Upper lobe of right lung (tissue), 1 donor: ENCODE results near the gene SIAH2. TPM values are rescaled to one million over a fixed set of nuclear protein-coding genes. Genes with fewer than 3 reads are reported as not detected.

Experiments
- ATAC-seq: fragments of 200-7000 bp; cut with Tn5 transposase; one replicate; pipeline ENCODE4 v1.9.1; 2020; ENCODE audit warnings: mild to moderate bottlenecking, moderate library complexity
- DNase-seq: peaks from one replicate; pipeline ENCODE4 v3.0.0-alpha.2; 2020
- H3K27ac ChIP-seq: fragments of 200-600 bp; one replicate; pipeline ENCODE4 v1.8.0; 2022
- H3K27me3 ChIP-seq: fragments of 200-600 bp; one replicate; pipeline ENCODE4 v1.8.0; 2022; ENCODE audit warnings: mild to moderate bottlenecking
- H3K36me3 ChIP-seq: fragments of 200-600 bp; one replicate; pipeline ENCODE4 v1.8.0; 2022
- H3K4me1 ChIP-seq: fragments of 200-600 bp; one replicate; pipeline ENCODE4 v1.8.0; 2022
- H3K4me3 ChIP-seq: fragments of 200-600 bp; one replicate; pipeline ENCODE4 v1.8.0; 2022; ENCODE audit warnings: mild to moderate bottlenecking
- H3K9me3 ChIP-seq: fragments of 200-600 bp; one replicate; pipeline ENCODE4 v1.8.0; 2022
- intact Hi-C: fragments of 100-400 bp; cut with DNase I; formaldehyde crosslinking; loops from one replicate; pipeline ENCODE4 v1.11.0; 2022
- long read RNA-seq: library from polyadenylated mRNA; unstranded; transcript quantifications from one replicate; pipeline ENCODE4 v2.0.0, GENCODE V29; 2021
- total RNA-seq: library from RNA; stranded (reverse); fragmentation: NEBNext Ultra II Directional; extraction: Animal tissue kit (Norgen Biotek cat#: 25700); gene quantifications from one replicate; pipeline ENCODE4 v1.2.1, GENCODE V29; 2021
- TF ChIP-seq, protein P1 (sequence below): fragments of 200-600 bp; IDR thresholded peaks from one replicate; pipeline ENCODE4 v1.8.0; 2022; ENCODE audit warnings: antibody characterized with exemption
- donor health status: DM: no; HTN: yes; CAD: no; lungs with severe emphysema.

SIAH2 gene, protein sequence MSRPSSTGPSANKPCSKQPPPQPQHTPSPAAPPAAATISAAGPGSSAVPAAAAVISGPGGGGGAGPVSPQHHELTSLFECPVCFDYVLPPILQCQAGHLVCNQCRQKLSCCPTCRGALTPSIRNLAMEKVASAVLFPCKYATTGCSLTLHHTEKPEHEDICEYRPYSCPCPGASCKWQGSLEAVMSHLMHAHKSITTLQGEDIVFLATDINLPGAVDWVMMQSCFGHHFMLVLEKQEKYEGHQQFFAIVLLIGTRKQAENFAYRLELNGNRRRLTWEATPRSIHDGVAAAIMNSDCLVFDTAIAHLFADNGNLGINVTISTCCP
- total RNA-seq, result 16.9 TPM
- long read RNA-seq, transcript SIAH2-201 (2 exons, 2,517 nt), result major isoform, 55 of 61 reads
- long read RNA-seq, partial matches to known transcripts, result 3 of 61 reads
- long read RNA-seq, other reads (novel, unspliced or antisense), result 3 of 61 reads

DNA sequence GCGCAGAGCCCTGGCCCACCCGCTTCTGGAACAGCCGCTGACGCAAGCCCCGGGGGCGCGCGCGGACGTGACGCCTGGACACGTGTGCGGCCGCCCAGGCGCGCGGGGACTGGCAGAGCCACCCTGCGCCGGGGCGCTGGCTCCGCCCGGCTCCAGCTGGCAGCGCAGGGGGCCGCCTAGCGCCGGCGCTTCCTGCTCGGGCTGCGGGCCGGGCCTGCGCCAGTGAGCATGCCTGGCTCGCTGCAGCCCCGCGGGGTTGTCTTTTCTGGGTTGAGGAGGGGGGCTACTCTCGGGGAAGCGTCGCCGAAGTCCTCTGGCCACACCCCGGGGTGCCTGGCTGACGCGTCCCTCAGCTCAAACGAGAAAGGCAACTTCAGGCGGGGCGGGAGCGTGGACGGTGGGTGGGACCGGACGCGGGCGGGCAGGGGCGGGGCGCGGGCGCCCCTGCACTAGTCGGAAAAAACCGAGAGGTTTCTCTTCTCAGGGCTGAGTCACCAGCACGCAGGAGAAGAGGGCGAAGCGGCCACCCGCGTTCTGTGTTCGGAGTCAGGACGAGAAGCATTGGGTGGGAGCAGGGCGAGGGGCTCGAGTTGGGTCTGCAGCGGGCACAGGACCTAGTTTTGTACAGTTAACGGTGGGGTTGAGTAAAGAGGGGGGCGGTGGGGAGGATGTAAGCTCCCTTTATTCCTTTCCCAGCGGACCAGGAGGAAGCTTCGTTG is at the start of gene SIAH2:
Gene SIAH2, minus strand, starts transcription at position 48 of the 719 bp plus-strand sequence. CDS start 320 bp downstream, outside the sequence.
- TF ChIP-seq, protein P1, sequence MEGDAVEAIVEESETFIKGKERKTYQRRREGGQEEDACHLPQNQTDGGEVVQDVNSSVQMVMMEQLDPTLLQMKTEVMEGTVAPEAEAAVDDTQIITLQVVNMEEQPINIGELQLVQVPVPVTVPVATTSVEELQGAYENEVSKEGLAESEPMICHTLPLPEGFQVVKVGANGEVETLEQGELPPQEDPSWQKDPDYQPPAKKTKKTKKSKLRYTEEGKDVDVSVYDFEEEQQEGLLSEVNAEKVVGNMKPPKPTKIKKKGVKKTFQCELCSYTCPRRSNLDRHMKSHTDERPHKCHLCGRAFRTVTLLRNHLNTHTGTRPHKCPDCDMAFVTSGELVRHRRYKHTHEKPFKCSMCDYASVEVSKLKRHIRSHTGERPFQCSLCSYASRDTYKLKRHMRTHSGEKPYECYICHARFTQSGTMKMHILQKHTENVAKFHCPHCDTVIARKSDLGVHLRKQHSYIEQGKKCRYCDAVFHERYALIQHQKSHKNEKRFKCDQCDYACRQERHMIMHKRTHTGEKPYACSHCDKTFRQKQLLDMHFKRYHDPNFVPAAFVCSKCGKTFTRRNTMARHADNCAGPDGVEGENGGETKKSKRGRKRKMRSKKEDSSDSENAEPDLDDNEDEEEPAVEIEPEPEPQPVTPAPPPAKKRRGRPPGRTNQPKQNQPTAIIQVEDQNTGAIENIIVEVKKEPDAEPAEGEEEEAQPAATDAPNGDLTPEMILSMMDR, result no peak
- peak within 1 kb of the TSS; percentile 81 for H3K4me3 ChIP-seq
- peaks cover 25% of the 10 kb centered on the region for H3K4me1 ChIP-seq
- intact Hi-C loops, result no loop called here
- no peaks in the 10 kb centered on the region for H3K36me3 ChIP-seq
- peak; percentile 96 for DNase-seq
- ATAC-seq, result peak; percentile 94
- no peaks in the 10 kb centered on the region for H3K9me3 ChIP-seq
- peak within 1 kb of the TSS; percentile 97 for H3K27ac ChIP-seq
- H3K27me3 ChIP-seq, result no peaks in the 10 kb centered on the region

DNA sequence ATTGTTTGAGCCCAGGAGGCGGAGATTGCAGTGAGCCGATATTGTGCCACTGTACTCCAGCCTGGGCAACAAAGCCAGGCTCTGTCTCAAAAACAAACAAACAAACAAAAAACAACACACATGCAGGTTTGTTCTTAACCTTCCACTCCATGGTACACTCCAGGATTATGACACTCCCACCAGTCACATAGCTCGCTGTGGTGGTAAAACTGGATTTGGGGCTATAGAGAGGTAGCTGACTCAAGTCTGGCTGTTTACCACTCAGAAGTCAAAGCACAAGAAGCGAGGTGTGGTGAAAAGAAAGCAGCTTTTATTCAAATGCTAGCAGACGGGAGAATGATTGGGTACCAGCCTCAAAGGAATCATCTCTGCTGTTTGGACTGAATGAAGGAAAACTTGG is 49.0 kb upstream of the SIAH2 start:
- Histone ChIP-seq H3K4me3 (no peak overlapping the region), H3K4me1 (no peaks in the 10 kb centered on the region), H3K9me3 (no peaks in the 10 kb centered on the region), H3K36me3 (no peaks in the 10 kb centered on the region), H3K27ac (no peak overlapping the region), H3K27me3 (no peaks in the 10 kb centered on the region)
- no peak for DNase-seq
- ATAC-seq, result no peak
- TF ChIP-seq, protein P1, result no peak
- intact Hi-C loops, result no loop called here

DNA sequence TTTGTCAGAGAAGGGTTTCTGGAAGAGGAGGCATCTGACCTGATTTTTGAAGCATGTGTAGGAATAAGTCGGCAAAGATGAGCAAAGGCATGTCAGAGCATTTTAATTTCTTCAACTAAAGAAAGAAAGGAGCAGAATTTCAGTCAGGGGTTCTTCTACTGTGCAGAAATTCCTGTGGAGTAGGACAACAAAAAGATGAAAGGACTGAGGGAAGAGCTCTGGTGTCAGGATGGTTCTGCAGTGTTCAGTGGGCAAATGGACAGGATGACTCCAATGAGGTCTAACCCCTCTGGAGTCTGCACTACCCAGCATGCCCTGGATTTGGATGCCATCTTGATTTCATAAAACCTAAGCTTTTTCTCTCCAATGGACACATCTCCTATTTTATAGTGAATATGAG is 47.7 kb upstream of the SIAH2 start:
- intact Hi-C loops, result no loop called here
- Histone ChIP-seq H3K36me3 (no peaks in the 10 kb centered on the region), H3K9me3 (no peaks in the 10 kb centered on the region), H3K27ac (no peak overlapping the region), H3K4me3 (no peak overlapping the region), H3K4me1 (no peaks in the 10 kb centered on the region), H3K27me3 (no peaks in the 10 kb centered on the region)
- TF ChIP-seq, protein P1, result no peak
- ATAC-seq, result no peak
- no peak for DNase-seq

DNA sequence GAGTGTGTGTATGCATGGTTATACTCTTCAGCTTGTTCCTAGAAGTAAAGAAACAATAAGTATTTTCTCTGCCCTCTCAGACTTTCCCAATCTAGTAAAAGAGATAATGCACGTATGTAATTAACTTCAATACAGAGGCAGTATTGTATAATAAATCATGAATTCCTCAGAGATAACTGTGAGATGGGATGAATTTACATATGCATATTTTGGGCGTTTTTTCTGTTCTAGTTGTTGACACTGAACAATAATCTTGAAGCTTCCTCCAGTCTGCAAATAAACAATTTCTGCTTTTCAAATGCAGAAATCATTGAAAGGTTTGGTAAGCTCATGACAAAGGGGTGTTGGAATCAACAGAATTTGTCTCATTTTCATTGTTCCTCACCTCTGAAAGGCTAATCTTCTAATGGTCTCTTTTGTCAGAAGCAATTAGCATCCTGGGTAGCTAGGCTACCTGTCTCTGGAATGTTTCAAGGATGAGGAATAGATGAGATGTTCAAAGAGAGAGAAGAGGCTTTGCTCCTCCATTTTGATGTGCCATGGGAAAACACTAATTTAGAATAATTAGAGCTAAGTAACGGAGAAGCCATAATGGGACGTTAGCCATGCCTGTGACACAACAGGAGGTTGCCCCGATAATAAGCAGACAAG is 43.3 kb upstream of the SIAH2 start:
- H3K36me3 ChIP-seq, result no peaks in the 10 kb centered on the region
- intact Hi-C loops, result no loop called here
- H3K27me3 ChIP-seq, result no peaks in the 10 kb centered on the region
- ATAC-seq, result no peak
- DNase-seq, result no peak
- no peak overlapping the region for H3K27ac ChIP-seq
- no peaks in the 10 kb centered on the region for H3K9me3 ChIP-seq
- no peak overlapping the region for H3K4me3 ChIP-seq
- TF ChIP-seq, protein P1, result no peak
- H3K4me1 ChIP-seq, result no peaks in the 10 kb centered on the region

DNA sequence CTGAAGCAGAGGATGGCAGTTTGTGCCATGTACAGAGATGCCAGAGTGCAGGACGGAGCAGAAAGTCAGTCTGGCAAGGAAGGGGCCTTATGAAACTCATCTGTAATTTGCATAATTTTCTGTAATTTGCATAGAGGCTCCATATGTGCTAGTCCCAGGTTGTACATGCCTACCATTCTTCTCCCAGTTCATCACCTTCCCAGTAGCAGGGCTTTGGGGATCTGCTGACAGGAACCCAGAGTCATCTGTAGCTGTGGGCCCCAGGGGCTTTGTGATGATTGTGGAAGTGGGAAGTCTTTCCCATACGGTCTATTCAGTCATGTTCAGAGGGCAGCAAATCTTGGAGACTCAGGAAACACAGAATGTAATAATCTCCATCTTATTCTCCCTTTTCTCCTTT is 42.4 kb upstream of the SIAH2 start:
- no peak for ATAC-seq
- no peak for DNase-seq
- no peaks in the 10 kb centered on the region for H3K36me3 ChIP-seq
- H3K27ac ChIP-seq, result no peak overlapping the region
- no peaks in the 10 kb centered on the region for H3K4me1 ChIP-seq
- H3K27me3 ChIP-seq, result no peaks in the 10 kb centered on the region
- no peaks in the 10 kb centered on the region for H3K9me3 ChIP-seq
- H3K4me3 ChIP-seq, result no peak overlapping the region
- intact Hi-C loops, result no loop called here
- TF ChIP-seq, protein P1, result no peak
